Mucosa of stomach (tissue), 1 donor: ENCODE results near the gene LTN1.

Source experiments
- H3K27me3 ChIP-seq: one replicate; pipeline ENCODE4 v1.7.0; 2013; ENCODE audit warnings: mild to moderate bottlenecking, low read length; ENCODE audit not compliant: control insufficient read depth, insufficient read depth
- H3K36me3 ChIP-seq: one replicate; pipeline ENCODE4 v1.7.0; 2013; ENCODE audit warnings: low read length; ENCODE audit not compliant: control insufficient read depth, insufficient read depth
- H3K4me1 ChIP-seq: one replicate; pipeline ENCODE4 v1.7.0; 2013; ENCODE audit warnings: mild to moderate bottlenecking, low read length; ENCODE audit not compliant: control insufficient read depth, insufficient read depth
- H3K4me3 ChIP-seq: one replicate; pipeline ENCODE4 v1.7.0; 2013; ENCODE audit warnings: low read length
- H3K9ac ChIP-seq: one replicate; pipeline ENCODE4 v1.7.0; 2013; ENCODE audit warnings: mild to moderate bottlenecking, low read length, moderate library complexity
- H3K9me3 ChIP-seq: one replicate; pipeline ENCODE4 v1.7.0; 2013; ENCODE audit warnings: mild to moderate bottlenecking, low read length, moderate library complexity; ENCODE audit not compliant: control insufficient read depth
- donor health status: Pancreatic carcinoma.

LTN1 gene

DNA sequence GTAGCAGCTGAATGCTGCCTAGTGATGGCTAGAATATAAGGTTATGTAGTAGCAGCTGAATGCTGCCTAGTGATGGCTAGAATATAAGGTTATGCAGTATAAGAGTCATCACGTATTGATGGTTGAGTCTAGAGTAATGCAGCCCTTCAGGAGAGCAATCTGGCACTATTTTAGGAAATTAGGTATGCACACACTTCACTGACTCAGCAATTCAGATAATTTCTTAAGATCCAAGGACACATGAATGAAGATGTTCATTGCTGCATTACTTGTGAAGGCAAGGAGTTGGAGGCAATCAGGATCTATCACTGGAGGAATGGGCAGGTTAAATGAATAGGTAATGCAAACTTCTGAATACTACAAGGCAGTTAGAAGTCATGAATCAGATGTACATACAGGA, 13.6 kb downstream of the LTN1 start:
- Histone ChIP-seq H3K27me3 (no peaks in the 10 kb centered on the region), H3K9me3 (no peaks in the 10 kb centered on the region), H3K4me3 (no peak overlapping the region), H3K36me3 (peaks cover 4% of the 10 kb centered on the region), H3K9ac (no peak overlapping the region), H3K4me1 (no peaks in the 10 kb centered on the region)

DNA sequence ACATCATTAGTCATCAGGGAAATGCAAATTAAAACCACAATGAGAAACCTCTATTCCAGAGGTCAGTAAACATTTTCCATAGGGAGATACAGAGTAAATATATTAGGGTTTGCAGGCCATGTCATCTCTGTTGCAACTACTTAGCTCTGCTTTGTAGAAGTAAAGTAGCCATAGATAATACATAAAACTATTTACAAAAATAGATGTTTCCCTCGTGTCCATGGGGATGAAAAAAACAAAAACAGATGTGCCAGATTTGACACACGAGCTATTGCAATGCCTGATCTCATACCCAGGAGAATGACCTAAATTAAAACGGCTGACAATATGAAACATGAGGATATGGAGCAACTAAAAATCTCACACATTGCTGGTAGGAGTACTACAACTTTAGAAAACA, 17.3 kb downstream of the LTN1 start:
- H3K9me3 ChIP-seq = no peaks in the 10 kb centered on the region
- no peaks in the 10 kb centered on the region for H3K4me1 ChIP-seq
- H3K4me3 ChIP-seq = no peak overlapping the region
- H3K27me3 ChIP-seq = no peaks in the 10 kb centered on the region
- H3K36me3 ChIP-seq = peaks cover 4% of the 10 kb centered on the region
- no peak overlapping the region for H3K9ac ChIP-seq

DNA sequence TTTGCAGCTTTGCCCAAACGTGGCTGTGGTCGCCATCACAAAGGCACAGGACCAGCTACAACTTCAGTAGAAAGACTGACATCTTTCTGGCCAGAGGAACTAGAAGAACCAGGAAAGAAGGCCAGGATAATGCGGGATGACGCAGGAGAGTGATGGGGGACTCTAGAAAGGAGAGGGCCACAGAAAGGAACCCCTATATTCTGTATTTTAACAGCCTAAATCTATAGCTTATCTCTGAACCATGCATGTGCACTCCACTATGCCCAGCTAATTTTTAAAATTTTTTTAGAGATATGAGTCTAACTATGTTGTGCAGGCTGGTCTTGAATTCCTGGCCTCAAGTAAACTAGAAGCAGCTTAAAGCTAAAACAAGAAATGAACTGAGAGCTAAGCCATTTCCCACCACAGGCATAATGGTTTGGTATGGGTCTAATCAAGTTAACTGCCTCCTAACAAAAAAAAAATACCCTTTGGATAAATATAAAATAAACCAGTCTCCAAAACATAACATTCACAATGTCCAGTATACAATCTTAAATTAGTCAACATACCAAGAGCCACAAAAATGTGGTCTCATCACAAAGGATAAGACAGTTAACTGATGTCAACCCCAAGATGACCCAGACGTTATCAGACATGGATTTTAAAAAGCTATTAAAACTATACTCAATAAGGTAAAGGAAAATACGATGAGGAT, 18.0 kb downstream of the LTN1 start:
- peaks cover 4% of the 10 kb centered on the region for H3K36me3 ChIP-seq
- no peaks in the 10 kb centered on the region for H3K9me3 ChIP-seq
- no peaks in the 10 kb centered on the region for H3K4me1 ChIP-seq

DNA sequence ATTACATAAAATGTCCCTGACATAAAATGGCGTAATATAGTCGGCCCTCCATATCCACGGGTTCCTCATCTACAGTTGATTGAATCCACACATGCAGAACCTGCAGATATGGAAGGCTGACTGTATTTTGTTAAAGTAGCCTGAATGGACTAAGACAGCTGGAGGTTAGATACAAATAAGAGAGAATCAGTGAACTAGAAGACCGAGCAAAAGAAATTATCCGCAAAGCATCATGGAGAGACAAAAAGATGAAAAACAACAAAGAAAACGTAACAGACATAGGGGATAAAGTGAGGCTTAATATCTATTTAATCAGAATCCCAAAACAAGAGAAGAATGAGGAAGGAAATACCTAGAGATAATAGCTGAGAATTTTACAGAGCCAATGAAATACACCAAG, 20.3 kb downstream of the LTN1 start:
- Histone ChIP-seq H3K27me3 (no peaks in the 10 kb centered on the region), H3K4me3 (no peak overlapping the region), H3K9ac (no peak overlapping the region), H3K36me3 (no peaks in the 10 kb centered on the region), H3K9me3 (no peaks in the 10 kb centered on the region), H3K4me1 (no peaks in the 10 kb centered on the region)

More for the DNA sequence above, 18.0 kb downstream of the LTN1 start:
- Histone ChIP-seq H3K4me3 (no peak overlapping the region), H3K9ac (no peak overlapping the region), H3K27me3 (no peaks in the 10 kb centered on the region)

GRCh38 chr21:28971171-28971570, 21.5 kb downstream of the LTN1 start:
- no peaks in the 10 kb centered on the region for H3K4me1 ChIP-seq
- no peaks in the 10 kb centered on the region for H3K36me3 ChIP-seq
- H3K9me3 ChIP-seq = no peaks in the 10 kb centered on the region
- no peak overlapping the region for H3K4me3 ChIP-seq
- H3K9ac ChIP-seq = no peak overlapping the region
- no peaks in the 10 kb centered on the region for H3K27me3 ChIP-seq

DNA sequence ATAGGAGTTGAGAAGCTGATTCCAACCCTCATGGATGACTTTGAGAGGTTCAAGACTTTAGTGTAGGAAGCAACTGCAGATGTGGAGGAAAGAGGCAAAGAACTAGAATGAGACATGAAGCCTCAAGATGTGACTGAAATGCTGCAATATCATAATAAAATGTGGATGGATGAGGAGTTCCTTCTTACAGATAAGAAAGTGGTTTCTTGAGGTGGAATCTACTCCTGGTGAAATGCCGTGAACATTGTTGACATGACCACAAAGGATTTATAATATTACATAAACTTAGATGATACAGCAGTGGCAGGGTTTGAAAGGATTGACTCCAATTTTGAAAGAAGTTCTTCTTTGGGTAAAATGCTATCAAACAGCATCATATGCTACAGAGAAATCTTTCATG, 28.8 kb downstream of the LTN1 start:
- H3K27me3 ChIP-seq = no peaks in the 10 kb centered on the region

GRCh38 chr21:28962465-28962864, 30.2 kb downstream of the LTN1 start:
- H3K27me3 ChIP-seq = no peaks in the 10 kb centered on the region

More for the DNA sequence above, 28.8 kb downstream of the LTN1 start:
- H3K9me3 ChIP-seq = no peaks in the 10 kb centered on the region
- H3K36me3 ChIP-seq = no peaks in the 10 kb centered on the region
- no peak overlapping the region for H3K4me3 ChIP-seq
- H3K9ac ChIP-seq = no peak overlapping the region
- no peaks in the 10 kb centered on the region for H3K4me1 ChIP-seq

GRCh38 chr21:28961927-28962326, 30.8 kb downstream of the LTN1 start:
- Histone ChIP-seq H3K4me3 (no peak overlapping the region), H3K27me3 (no peaks in the 10 kb centered on the region), H3K36me3 (no peaks in the 10 kb centered on the region), H3K9ac (no peak overlapping the region), H3K9me3 (no peaks in the 10 kb centered on the region), H3K4me1 (no peaks in the 10 kb centered on the region)

More at GRCh38 chr21:28962465-28962864, 30.2 kb downstream of the LTN1 start:
- Histone ChIP-seq H3K36me3 (no peaks in the 10 kb centered on the region), H3K9ac (no peak overlapping the region), H3K9me3 (no peaks in the 10 kb centered on the region), H3K4me1 (no peaks in the 10 kb centered on the region), H3K4me3 (no peak overlapping the region)

DNA sequence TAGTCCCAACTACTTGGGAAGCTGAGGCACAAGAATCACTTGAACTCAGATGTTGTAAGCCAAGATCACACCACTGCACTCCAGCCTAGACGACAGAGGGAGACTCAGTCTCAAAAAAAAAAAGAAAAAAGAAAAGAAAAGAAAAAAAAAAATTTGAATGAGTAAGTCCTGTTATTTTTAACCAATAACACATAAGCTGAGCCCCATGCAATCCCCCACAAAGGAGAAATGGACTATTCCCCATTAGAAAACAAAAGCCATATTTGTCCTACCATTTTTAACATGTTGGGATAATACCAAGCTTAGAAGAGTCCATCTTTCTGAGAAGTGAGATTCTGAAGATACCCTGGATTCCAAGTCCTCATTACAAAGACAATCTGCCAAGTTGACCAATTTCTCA, 32.4 kb downstream of the LTN1 start:
- no peaks in the 10 kb centered on the region for H3K9me3 ChIP-seq
- H3K4me3 ChIP-seq = no peak overlapping the region
- H3K27me3 ChIP-seq = no peaks in the 10 kb centered on the region
- no peaks in the 10 kb centered on the region for H3K36me3 ChIP-seq
- no peak overlapping the region for H3K9ac ChIP-seq
- no peaks in the 10 kb centered on the region for H3K4me1 ChIP-seq

DNA sequence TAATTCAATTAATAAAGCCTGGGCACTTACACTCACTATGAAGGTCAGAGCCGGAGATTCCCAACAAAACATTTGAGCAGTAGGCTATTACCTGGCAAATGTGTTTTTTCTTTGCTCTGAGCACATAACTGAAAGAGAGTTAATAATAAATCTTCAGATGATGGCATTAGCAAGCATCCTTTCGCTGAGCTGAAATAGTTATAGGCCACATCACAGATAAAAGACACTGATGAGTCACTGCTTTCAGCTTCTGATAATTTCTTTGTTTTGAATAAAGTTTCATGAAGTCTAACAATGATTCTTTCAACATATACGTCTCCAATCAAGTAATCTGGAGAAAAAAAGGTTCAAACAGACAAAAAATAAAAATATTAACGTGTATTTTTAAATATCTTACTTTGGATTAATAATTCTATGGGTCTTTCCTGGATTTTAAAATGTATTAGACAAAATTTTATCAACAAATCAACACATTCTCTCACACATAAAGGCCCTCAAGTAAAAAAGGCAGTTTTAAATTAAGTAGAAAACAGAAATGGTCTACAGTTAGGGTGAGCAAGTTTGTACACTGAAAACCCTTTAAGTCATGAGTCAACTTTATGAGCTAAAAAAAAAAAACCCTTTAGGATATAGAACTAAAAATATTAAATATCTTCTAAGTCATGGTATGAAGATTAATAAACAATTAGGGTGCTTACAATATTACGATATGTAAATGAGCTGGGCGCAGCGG, 33.1 kb downstream of the LTN1 start:
- no peaks in the 10 kb centered on the region for H3K36me3 ChIP-seq

GRCh38 chr21:28953247-28953646, 39.4 kb downstream of the LTN1 start:
- no peaks in the 10 kb centered on the region for H3K9me3 ChIP-seq
- no peak overlapping the region for H3K4me3 ChIP-seq
- no peaks in the 10 kb centered on the region for H3K27me3 ChIP-seq
- no peaks in the 10 kb centered on the region for H3K4me1 ChIP-seq
- no peaks in the 10 kb centered on the region for H3K36me3 ChIP-seq
- H3K9ac ChIP-seq = no peak overlapping the region

More for the DNA sequence above, 33.1 kb downstream of the LTN1 start:
- Histone ChIP-seq H3K9ac (no peak overlapping the region), H3K4me3 (no peak overlapping the region), H3K4me1 (no peaks in the 10 kb centered on the region), H3K27me3 (no peaks in the 10 kb centered on the region), H3K9me3 (no peaks in the 10 kb centered on the region)

- Histone ChIP-seq H3K36me3 (no peaks in the 10 kb centered on the region), H3K4me3 (no peak overlapping the region), H3K27me3 (no peaks in the 10 kb centered on the region)
Measured at GRCh38 chr21:28952686-28953085, 40.0 kb downstream of the LTN1 start.

More at GRCh38 chr21:28952686-28953085, 40.0 kb downstream of the LTN1 start:
- H3K9ac ChIP-seq = no peak overlapping the region
- no peaks in the 10 kb centered on the region for H3K4me1 ChIP-seq
- H3K9me3 ChIP-seq = no peaks in the 10 kb centered on the region
